HEK293 (cell line): ENCODE measurements around the gene PBRM1.

Experiments used
- CTCF ChIA-PET: fragments of 350-600 bp; formaldehyde crosslinking; extraction: SDS; loops from one replicate; lab custom pipeline; 2021; ENCODE audit warnings: antibody characterized with exemption; lab: Yijun Ruan, JAX
- POLR2A ChIA-PET: fragments of 300-600 bp; formaldehyde crosslinking; extraction: SDS; loops from one replicate; lab custom pipeline; 2020; ENCODE audit warnings: antibody characterized with exemption, inconsistent platforms; lab: Yijun Ruan, JAX
- H3K27ac ChIP-seq: fragments of 200-500 bp; sonication (Bioruptor generic); 2 replicates; pipeline ENCODE4 v1.5.1; 2014; ENCODE audit warnings: low read depth, low read length, control low read depth, inconsistent platforms; ENCODE audit errors: extremely low read depth
- H3K36me3 ChIP-seq, 2 experiments: fragments of 200-500 bp in 1 of 2; sonication (Bioruptor generic) in 1 of 2; 1 replicate in 1 of 2; 2 replicates in 1 of 2; pipeline ENCODE4 v1.5.1; 2014 to 2017; ENCODE audit warnings: inconsistent platforms in 2 of 2, low read length in 2 of 2; ENCODE audit not compliant: control insufficient read depth in 2 of 2, insufficient read depth in 1 of 2
- H3K4me1 ChIP-seq: fragments of 200-500 bp; sonication (Bioruptor generic); 2 replicates; pipeline ENCODE4 v1.5.1; 2014; ENCODE audit warnings: mild to moderate bottlenecking, low read length, inconsistent platforms; ENCODE audit not compliant: control insufficient read depth, insufficient read depth
- H3K4me3 ChIP-seq: 2 replicates; pipeline ENCODE4 v1.5.1; 2011; ENCODE audit warnings: low read depth, mild to moderate bottlenecking, control low read depth, low read length, moderate library complexity
- H3K9me3 ChIP-seq: fragments of 200-500 bp; sonication (Bioruptor generic); 2 replicates; pipeline ENCODE4 v1.5.1; 2014; ENCODE audit warnings: low read depth, low read length, inconsistent platforms; ENCODE audit not compliant: control insufficient read depth, insufficient read depth
- GLI4 ChIP-seq: fragments of 450-650 bp; formaldehyde crosslinking; IDR thresholded peaks from 2 replicates; pipeline ENCODE4 v1.5.1; 2016; ENCODE audit warnings: missing biosample characterization, missing genetic modification characterization
- KLF17 ChIP-seq: fragments of 450-650 bp; formaldehyde crosslinking; IDR thresholded peaks from 2 replicates; pipeline ENCODE4 v1.5.1; 2016; ENCODE audit warnings: missing biosample characterization, missing genetic modification characterization
- PATZ1 ChIP-seq: fragments of 450-650 bp; formaldehyde crosslinking; IDR thresholded peaks from 2 replicates; pipeline ENCODE4 v1.5.1; 2016; ENCODE audit warnings: missing biosample characterization, missing genetic modification characterization
- REPIN1 ChIP-seq: fragments of 450-650 bp; formaldehyde crosslinking; IDR thresholded peaks from 2 replicates; pipeline ENCODE4 v1.5.1; 2017; ENCODE audit warnings: missing biosample characterization, missing genetic modification characterization, low read depth
- ZNF132 ChIP-seq: fragments of 450-650 bp; formaldehyde crosslinking; IDR thresholded peaks from 2 replicates; pipeline ENCODE4 v1.5.1; 2017; ENCODE audit warnings: missing biosample characterization, missing genetic modification characterization, borderline replicate concordance
- ZNF174 ChIP-seq: fragments of 450-650 bp; formaldehyde crosslinking; IDR thresholded peaks from 2 replicates; pipeline ENCODE4 v1.5.0; 2017; ENCODE audit warnings: missing biosample characterization, mild to moderate bottlenecking, missing genetic modification characterization
- ZNF211 ChIP-seq: fragments of 450-650 bp; formaldehyde crosslinking; IDR thresholded peaks from 2 replicates; pipeline ENCODE4 v1.5.1; 2016; ENCODE audit warnings: low read depth, missing biosample characterization, missing genetic modification characterization
- ZNF266 ChIP-seq: fragments of 450-650 bp; formaldehyde crosslinking; IDR thresholded peaks from 2 replicates; pipeline ENCODE4 v1.5.1; 2016; ENCODE audit warnings: missing biosample characterization, missing genetic modification characterization, low read depth
- ZNF311 ChIP-seq: fragments of 450-650 bp; formaldehyde crosslinking; IDR thresholded peaks from 2 replicates; pipeline ENCODE4 v1.5.1; 2017; ENCODE audit warnings: missing biosample characterization, missing genetic modification characterization, borderline replicate concordance
- ZNF510 ChIP-seq: fragments of 450-650 bp; formaldehyde crosslinking; IDR thresholded peaks from 2 replicates; pipeline ENCODE4 v1.5.1; 2018; ENCODE audit warnings: mild to moderate bottlenecking, missing genetic modification characterization, missing biosample characterization; ENCODE audit not compliant: insufficient replicate concordance
- ZNF529 ChIP-seq: fragments of 450-650 bp; formaldehyde crosslinking; IDR thresholded peaks from 2 replicates; pipeline ENCODE4 v1.5.1; 2017; ENCODE audit warnings: missing genetic modification characterization, missing biosample characterization; ENCODE audit not compliant: insufficient replicate concordance
- ZNF555 ChIP-seq: fragments of 450-650 bp; formaldehyde crosslinking; conservative IDR thresholded peaks from 2 replicates; pipeline ENCODE4 v1.5.1; 2017; ENCODE audit warnings: missing biosample characterization, mild to moderate bottlenecking, missing genetic modification characterization, inconsistent platforms
- ZNF585B ChIP-seq: fragments of 450-650 bp; formaldehyde crosslinking; IDR thresholded peaks from 2 replicates; pipeline ENCODE4 v1.5.1; 2016; ENCODE audit warnings: missing biosample characterization, missing genetic modification characterization
- ZNF658 ChIP-seq: fragments of 450-650 bp; formaldehyde crosslinking; IDR thresholded peaks from 2 replicates; pipeline ENCODE4; 2016; ENCODE audit warnings: missing biosample characterization, missing genetic modification characterization
- ZNF837 ChIP-seq: fragments of 450-650 bp; formaldehyde crosslinking; IDR thresholded peaks from 2 replicates; pipeline ENCODE4 v1.5.1; 2016; ENCODE audit warnings: missing biosample characterization, missing genetic modification characterization
- ZSCAN16 ChIP-seq: fragments of 450-650 bp; formaldehyde crosslinking; IDR thresholded peaks from 2 replicates; pipeline ENCODE4 v1.5.1; 2016; ENCODE audit warnings: missing biosample characterization, missing genetic modification characterization
- ZSCAN18 ChIP-seq: fragments of 450-650 bp; formaldehyde crosslinking; IDR thresholded peaks from 2 replicates; pipeline ENCODE4 v1.5.1; 2016; ENCODE audit warnings: missing biosample characterization, missing genetic modification characterization
- TF ChIP-seq, protein P1 (sequence below): fragments of 450-650 bp; formaldehyde crosslinking; IDR thresholded peaks from 2 replicates; pipeline ENCODE4 v1.5.1; 2017; ENCODE audit warnings: missing biosample characterization, missing genetic modification characterization
- TF ChIP-seq, protein P2 (sequence below): fragments of 450-650 bp; formaldehyde crosslinking; IDR thresholded peaks from 2 replicates; pipeline ENCODE4 v1.5.1; 2016; ENCODE audit warnings: missing biosample characterization, missing genetic modification characterization, low read depth
- TF ChIP-seq, protein P3 (sequence below): sonication (generic); formaldehyde crosslinking; IDR thresholded peaks from 2 replicates; pipeline ENCODE4 v1.8.1; 2022; ENCODE audit warnings: mild to moderate bottlenecking, moderate library complexity, missing genetic modification reagents
- TF ChIP-seq, protein P4 (sequence below): fragments of 450-650 bp; formaldehyde crosslinking; IDR thresholded peaks from 2 replicates; pipeline ENCODE4 v1.5.1; 2016; ENCODE audit warnings: missing biosample characterization, missing genetic modification characterization

Gene PBRM1

GRCh38 chr3:52685709-52686691 lies at the start of gene PBRM1, which contains the start of gene GNL3:
Gene PBRM1 (minus strand): TSS chr3:52685913.
Gene GNL3 (plus strand): TSS chr3:52686032. CDS start chr3:52686093, 61 bp downstream.
- Histone ChIP-seq H3K27ac (peak within 1 kb of the TSS; percentile 87), H3K9me3 (no peaks in the 10 kb centered on the region), H3K36me3 (peaks cover 33 to 59% of the 10 kb centered on the region in 2 experiments), H3K4me3 (peak within 1 kb of the TSS; percentile 89), H3K4me1 (peaks cover 2% of the 10 kb centered on the region; the same call in 1 of the 2 replicates)
- ChIA-PET CTCF (interaction anchor here (1.2 kb wide), 1 partner anchor 11 kb away, joined by 4 read pairs; no protein-coding TSS in a partner anchor), POLR2A (interaction anchor here (0.8 to 1.8 kb wide), 4 partner anchors 9 to 150 kb away, joined by 3 to 13 read pairs (median 6); partner anchors contain the start of genes GLT8D1, SPCS1 and UQCC5)
- no peak for TF ChIP-seq ZNF585B (tag by site-specific recombination)
- TF ChIP-seq, protein P1, sequence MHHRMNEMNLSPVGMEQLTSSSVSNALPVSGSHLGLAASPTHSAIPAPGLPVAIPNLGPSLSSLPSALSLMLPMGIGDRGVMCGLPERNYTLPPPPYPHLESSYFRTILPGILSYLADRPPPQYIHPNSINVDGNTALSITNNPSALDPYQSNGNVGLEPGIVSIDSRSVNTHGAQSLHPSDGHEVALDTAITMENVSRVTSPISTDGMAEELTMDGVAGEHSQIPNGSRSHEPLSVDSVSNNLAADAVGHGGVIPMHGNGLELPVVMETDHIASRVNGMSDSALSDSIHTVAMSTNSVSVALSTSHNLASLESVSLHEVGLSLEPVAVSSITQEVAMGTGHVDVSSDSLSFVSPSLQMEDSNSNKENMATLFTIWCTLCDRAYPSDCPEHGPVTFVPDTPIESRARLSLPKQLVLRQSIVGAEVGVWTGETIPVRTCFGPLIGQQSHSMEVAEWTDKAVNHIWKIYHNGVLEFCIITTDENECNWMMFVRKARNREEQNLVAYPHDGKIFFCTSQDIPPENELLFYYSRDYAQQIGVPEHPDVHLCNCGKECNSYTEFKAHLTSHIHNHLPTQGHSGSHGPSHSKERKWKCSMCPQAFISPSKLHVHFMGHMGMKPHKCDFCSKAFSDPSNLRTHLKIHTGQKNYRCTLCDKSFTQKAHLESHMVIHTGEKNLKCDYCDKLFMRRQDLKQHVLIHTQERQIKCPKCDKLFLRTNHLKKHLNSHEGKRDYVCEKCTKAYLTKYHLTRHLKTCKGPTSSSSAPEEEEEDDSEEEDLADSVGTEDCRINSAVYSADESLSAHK = no peak
- TF ChIP-seq ZNF658 = no peak
- no peak for TF ChIP-seq GLI4 (tag by site-specific recombination)
- TF ChIP-seq PATZ1 (tag by site-specific recombination) = no peak
- peak; percentile 62 for TF ChIP-seq KLF17
- no peak for TF ChIP-seq ZNF132 (tag by site-specific recombination)
- no peak for TF ChIP-seq ZNF211 (tag by site-specific recombination)
- no peak for TF ChIP-seq ZNF555 (tag by site-specific recombination)
- TF ChIP-seq ZNF174 (tag by site-specific recombination) = no peak
- 0 out of 2 replicates have a peak, but pooled peaks have one; percentile 29 for TF ChIP-seq ZSCAN16 (tag by site-specific recombination)
- TF ChIP-seq ZNF529 (tag by site-specific recombination) = no peak
- TF ChIP-seq ZNF510 = no peak
- TF ChIP-seq ZNF266 (tag by site-specific recombination) = no peak
- TF ChIP-seq, protein P2, sequence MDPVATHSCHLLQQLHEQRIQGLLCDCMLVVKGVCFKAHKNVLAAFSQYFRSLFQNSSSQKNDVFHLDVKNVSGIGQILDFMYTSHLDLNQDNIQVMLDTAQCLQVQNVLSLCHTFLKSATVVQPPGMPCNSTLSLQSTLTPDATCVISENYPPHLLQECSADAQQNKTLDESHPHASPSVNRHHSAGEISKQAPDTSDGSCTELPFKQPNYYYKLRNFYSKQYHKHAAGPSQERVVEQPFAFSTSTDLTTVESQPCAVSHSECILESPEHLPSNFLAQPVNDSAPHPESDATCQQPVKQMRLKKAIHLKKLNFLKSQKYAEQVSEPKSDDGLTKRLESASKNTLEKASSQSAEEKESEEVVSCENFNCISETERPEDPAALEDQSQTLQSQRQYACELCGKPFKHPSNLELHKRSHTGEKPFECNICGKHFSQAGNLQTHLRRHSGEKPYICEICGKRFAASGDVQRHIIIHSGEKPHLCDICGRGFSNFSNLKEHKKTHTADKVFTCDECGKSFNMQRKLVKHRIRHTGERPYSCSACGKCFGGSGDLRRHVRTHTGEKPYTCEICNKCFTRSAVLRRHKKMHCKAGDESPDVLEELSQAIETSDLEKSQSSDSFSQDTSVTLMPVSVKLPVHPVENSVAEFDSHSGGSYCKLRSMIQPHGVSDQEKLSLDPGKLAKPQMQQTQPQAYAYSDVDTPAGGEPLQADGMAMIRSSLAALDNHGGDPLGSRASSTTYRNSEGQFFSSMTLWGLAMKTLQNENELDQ = no peak
- no peak for TF ChIP-seq ZSCAN18 (tag by site-specific recombination)
- TF ChIP-seq ZNF837 (tag by site-specific recombination) = no peak
- TF ChIP-seq, protein P3, sequence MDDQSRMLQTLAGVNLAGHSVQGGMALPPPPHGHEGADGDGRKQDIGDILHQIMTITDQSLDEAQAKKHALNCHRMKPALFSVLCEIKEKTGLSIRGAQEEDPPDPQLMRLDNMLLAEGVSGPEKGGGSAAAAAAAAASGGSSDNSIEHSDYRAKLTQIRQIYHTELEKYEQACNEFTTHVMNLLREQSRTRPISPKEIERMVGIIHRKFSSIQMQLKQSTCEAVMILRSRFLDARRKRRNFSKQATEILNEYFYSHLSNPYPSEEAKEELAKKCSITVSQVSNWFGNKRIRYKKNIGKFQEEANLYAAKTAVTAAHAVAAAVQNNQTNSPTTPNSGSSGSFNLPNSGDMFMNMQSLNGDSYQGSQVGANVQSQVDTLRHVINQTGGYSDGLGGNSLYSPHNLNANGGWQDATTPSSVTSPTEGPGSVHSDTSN (CRISPR knock-in tag) = no peak; the same call in 1 of the 2 replicates
- TF ChIP-seq, protein P4, sequence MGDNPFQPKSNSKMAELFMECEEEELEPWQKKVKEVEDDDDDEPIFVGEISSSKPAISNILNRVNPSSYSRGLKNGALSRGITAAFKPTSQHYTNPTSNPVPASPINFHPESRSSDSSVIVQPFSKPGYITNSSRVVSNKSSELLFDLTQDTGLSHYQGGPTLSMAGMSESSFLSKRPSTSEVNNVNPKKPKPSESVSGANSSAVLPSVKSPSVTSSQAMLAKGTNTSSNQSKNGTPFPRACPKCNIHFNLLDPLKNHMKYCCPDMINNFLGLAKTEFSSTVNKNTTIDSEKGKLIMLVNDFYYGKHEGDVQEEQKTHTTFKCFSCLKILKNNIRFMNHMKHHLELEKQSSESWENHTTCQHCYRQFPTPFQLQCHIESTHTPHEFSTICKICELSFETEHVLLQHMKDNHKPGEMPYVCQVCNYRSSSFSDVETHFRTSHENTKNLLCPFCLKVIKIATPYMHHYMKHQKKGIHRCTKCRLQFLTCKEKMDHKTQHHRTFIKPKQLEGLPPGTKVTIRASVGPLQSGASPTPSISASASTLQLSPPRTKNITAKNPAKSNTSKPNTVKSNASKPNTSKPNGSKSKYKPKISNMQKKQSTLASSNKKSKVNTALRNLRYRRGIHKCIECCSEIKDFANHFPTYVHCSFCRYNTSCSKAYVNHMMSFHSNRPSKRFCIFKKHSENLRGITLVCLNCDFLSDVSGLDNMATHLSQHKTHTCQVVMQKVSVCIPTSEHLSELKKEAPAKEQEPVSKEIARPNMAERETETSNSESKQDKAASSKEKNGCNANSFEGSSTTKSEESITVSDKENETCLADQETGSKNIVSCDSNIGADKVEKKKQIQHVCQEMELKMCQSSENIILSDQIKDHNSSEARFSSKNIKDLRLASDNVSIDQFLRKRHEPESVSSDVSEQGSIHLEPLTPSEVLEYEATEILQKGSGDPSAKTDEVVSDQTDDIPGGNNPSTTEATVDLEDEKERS (tag by site-specific recombination) = no peak
- 0 out of 2 replicates have a peak, but pooled peaks have one; percentile 46 for TF ChIP-seq REPIN1 (tag by site-specific recombination)
- no peak for TF ChIP-seq ZNF311
